Endothelial cell (in vitro differentiated cells): ENCODE measurements around the gene TSC22D2. TPM values are rescaled to one million over a fixed set of nuclear protein-coding genes. Genes with fewer than 3 reads are reported as not detected.

Experiments
- DNase-seq: peaks from one replicate; pipeline ENCODE4 v3.0.0; 2021; ENCODE audit warnings: low spot score
- H3K27ac Mint-ChIP-seq: one replicate; pipeline ENCODE4 v1.8.0; 2021; ENCODE audit warnings: mixed read lengths, inconsistent platforms; ENCODE audit not compliant: unreplicated experiment
- H3K27me3 Mint-ChIP-seq: one replicate; pipeline ENCODE4 v1.8.0; 2021; ENCODE audit warnings: mild to moderate bottlenecking, moderate library complexity, mixed read lengths, inconsistent platforms; ENCODE audit not compliant: unreplicated experiment
- H3K36me3 Mint-ChIP-seq: one replicate; pipeline ENCODE4 v1.8.0; 2021; ENCODE audit warnings: mild to moderate bottlenecking, low read depth, mixed read lengths, inconsistent platforms; ENCODE audit not compliant: unreplicated experiment
- H3K4me1 Mint-ChIP-seq: one replicate; pipeline ENCODE4 v1.8.0; 2021; ENCODE audit warnings: mild to moderate bottlenecking, mixed read lengths, inconsistent platforms; ENCODE audit not compliant: unreplicated experiment
- H3K4me3 Mint-ChIP-seq: one replicate; pipeline ENCODE4 v1.8.0; 2021; ENCODE audit warnings: mild to moderate bottlenecking, mixed read lengths, inconsistent platforms; ENCODE audit not compliant: unreplicated experiment
- H3K9me3 Mint-ChIP-seq: one replicate; pipeline ENCODE4 v1.8.0; 2021; ENCODE audit warnings: mixed read lengths, inconsistent platforms; ENCODE audit not compliant: unreplicated experiment
- total RNA-seq: library from RNA; stranded (reverse); fragmentation: NEBNext Ultra II Directional; extraction: Animal tissue kit (Norgen Biotek cat#: 25700); gene quantifications from one replicate; pipeline ENCODE4 v1.2.1, GENCODE V29; 2021; ENCODE audit not compliant: unreplicated experiment
- TF ChIP-seq, protein P1 (sequence below): fragments of 200-600 bp; sonication (generic); IDR thresholded peaks from one replicate; pipeline ENCODE4 v1.5.0; 2021; ENCODE audit warnings: antibody characterized with exemption; ENCODE audit not compliant: unreplicated experiment

The TSC22D2 gene
- total RNA-seq, 1 donor from 2014 or later = 38.8 TPM

DNA sequence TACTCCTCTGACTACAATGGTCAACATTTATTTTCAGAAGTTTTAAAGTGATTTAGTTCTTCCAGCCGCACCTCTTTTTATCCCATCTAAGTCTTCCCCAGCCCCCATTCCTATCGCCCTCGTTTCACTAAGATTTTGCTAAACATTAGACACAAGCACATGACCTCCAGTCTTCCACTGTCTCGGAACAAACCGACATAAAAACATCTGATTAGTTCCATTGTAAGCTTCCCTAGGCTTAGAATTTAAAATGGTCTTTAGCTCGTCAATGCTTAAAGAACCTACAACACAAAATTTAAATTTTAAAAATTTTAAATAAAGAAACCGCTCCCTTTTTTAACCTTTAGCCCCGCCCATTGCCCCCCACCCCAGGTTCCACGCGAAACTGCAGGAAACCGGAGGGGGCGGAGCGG lies 284 bp upstream of the TSC22D2 start:
- H3K4me1 Mint-ChIP-seq = peaks cover 17% of the 10 kb centered on the region
- no peak for DNase-seq
- peak overlapping the region; percentile 99 for H3K27ac Mint-ChIP-seq
- peaks cover 6% of the 10 kb centered on the region for H3K36me3 Mint-ChIP-seq
- no peaks in the 10 kb centered on the region for H3K9me3 Mint-ChIP-seq
- H3K27me3 Mint-ChIP-seq = peaks cover 11% of the 10 kb centered on the region
- peak overlapping the region; percentile 94 for H3K4me3 Mint-ChIP-seq
- TF ChIP-seq, protein P1, sequence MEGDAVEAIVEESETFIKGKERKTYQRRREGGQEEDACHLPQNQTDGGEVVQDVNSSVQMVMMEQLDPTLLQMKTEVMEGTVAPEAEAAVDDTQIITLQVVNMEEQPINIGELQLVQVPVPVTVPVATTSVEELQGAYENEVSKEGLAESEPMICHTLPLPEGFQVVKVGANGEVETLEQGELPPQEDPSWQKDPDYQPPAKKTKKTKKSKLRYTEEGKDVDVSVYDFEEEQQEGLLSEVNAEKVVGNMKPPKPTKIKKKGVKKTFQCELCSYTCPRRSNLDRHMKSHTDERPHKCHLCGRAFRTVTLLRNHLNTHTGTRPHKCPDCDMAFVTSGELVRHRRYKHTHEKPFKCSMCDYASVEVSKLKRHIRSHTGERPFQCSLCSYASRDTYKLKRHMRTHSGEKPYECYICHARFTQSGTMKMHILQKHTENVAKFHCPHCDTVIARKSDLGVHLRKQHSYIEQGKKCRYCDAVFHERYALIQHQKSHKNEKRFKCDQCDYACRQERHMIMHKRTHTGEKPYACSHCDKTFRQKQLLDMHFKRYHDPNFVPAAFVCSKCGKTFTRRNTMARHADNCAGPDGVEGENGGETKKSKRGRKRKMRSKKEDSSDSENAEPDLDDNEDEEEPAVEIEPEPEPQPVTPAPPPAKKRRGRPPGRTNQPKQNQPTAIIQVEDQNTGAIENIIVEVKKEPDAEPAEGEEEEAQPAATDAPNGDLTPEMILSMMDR = no peak

DNA sequence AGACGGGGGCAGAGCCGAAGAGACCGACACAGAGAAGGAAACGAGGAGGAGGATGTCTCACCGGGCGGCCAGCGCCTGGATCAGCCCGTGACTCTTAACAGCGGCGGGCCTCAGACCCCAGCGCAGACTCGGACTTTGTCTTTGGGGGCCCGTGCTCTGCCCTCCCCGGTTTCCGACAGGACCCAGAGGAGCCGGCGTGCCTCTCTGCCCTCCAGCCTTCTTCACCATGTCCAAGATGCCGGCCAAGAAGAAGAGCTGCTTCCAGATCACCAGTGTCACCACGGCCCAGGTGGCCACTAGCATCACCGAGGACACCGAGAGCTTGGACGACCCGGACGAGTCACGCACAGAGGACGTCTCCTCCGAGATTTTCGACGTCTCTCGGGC lies 1.0 kb downstream of the TSC22D2 start:
- peaks cover 11% of the 10 kb centered on the region for H3K27me3 Mint-ChIP-seq
- no peaks in the 10 kb centered on the region for H3K9me3 Mint-ChIP-seq
- H3K27ac Mint-ChIP-seq = peak overlapping the region; percentile 92

DNA sequence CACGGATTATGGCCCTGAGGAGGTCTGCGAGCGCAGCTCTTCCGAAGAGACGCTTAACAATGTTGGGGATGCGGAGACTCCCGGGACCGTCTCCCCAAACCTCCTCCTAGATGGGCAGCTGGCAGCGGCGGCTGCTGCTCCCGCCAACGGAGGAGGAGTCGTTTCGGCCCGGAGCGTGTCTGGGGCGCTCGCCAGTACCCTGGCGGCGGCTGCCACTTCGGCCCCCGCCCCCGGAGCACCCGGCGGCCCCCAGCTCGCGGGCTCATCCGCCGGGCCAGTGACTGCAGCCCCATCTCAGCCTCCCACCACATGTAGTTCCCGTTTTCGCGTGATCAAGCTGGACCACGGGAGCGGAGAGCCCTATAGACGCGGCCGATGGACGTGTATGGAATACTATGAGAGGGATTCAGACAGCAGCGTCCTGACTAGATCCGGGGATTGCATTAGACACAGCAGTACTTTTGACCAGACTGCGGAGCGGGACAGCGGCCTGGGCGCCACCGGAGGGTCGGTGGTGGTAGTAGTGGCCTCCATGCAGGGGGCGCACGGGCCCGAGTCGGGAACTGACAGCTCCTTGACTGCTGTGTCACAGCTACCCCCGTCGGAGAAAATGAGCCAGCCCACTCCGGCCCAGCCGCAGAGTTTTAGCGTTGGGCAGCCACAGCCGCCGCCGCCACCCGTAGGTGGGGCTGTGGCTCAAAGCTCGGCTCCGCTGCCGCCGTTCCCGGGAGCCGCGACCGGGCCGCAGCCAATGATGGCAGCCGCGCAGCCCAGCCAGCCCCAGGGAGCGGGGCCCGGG lies 1.6 kb downstream of the TSC22D2 start:
- H3K27ac Mint-ChIP-seq = peak overlapping the region; percentile 92
- H3K4me3 Mint-ChIP-seq = peak overlapping the region; percentile 98
- peaks cover 29% of the 10 kb centered on the region for H3K4me1 Mint-ChIP-seq
- H3K36me3 Mint-ChIP-seq = peaks cover 6% of the 10 kb centered on the region
- H3K9me3 Mint-ChIP-seq = no peaks in the 10 kb centered on the region
- TF ChIP-seq, protein P1 = peak; percentile 56
- peaks cover 11% of the 10 kb centered on the region for H3K27me3 Mint-ChIP-seq
- peak; percentile 78 for DNase-seq

More for the DNA sequence above, 1.0 kb downstream of the TSC22D2 start:
- peak overlapping the region; percentile 95 for H3K4me3 Mint-ChIP-seq
- TF ChIP-seq, protein P1 = no peak
- H3K4me1 Mint-ChIP-seq = peaks cover 24% of the 10 kb centered on the region
- no peak for DNase-seq
- H3K36me3 Mint-ChIP-seq = peaks cover 6% of the 10 kb centered on the region

DNA sequence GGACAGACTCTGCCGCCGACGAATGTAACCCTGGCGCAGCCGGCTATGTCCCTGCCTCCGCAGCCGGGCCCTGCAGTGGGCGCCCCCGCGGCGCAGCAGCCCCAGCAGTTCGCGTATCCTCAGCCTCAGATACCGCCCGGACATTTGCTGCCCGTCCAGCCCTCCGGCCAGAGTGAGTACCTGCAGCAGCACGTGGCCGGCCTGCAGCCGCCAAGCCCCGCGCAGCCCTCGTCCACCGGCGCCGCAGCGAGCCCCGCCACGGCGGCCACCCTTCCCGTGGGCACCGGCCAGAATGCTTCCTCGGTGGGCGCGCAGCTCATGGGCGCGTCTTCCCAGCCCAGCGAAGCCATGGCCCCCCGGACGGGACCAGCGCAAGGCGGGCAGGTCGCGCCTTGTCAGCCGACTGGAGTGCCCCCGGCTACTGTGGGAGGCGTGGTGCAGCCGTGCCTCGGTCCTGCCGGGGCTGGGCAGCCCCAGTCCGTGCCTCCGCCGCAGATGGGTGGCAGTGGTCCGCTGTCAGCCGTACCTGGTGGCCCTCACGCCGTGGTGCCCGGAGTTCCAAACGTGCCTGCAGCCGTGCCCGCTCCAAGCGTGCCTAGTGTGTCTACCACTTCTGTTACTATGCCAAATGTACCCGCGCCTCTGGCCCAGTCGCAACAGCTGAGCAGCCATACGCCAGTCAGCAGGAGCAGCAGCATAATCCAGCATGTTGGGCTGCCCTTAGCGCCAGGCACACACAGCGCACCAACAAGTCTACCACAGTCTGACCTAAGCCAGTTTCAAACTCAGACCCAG lies 2.4 kb downstream of the TSC22D2 start:
- Mint-ChIP-seq H3K4me1 (peaks cover 31% of the 10 kb centered on the region), H3K4me3 (peak overlapping the region; percentile 93), H3K9me3 (no peaks in the 10 kb centered on the region), H3K36me3 (peaks cover 6% of the 10 kb centered on the region), H3K27me3 (peaks cover 11% of the 10 kb centered on the region), H3K27ac (peak overlapping the region; percentile 52)
- TF ChIP-seq, protein P1 = peak; percentile 19
- peak; percentile 15 for DNase-seq

DNA sequence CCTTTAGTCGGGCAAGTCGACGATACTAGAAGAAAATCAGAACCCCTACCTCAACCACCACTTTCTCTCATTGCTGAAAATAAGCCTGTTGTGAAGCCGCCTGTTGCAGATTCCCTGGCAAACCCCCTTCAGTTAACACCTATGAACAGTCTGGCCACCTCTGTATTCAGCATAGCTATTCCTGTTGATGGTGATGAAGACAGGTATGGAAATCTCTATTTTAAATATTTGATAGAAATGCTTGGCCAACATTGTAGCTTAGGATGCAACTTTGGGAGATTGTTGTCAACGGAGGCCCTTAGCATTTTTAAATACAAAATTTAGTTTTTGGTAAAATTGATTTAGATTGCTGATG lies 3.0 kb downstream of the TSC22D2 start:
- peaks cover 35% of the 10 kb centered on the region for H3K4me1 Mint-ChIP-seq
- H3K27me3 Mint-ChIP-seq = peaks cover 11% of the 10 kb centered on the region
- no peak for DNase-seq
- H3K36me3 Mint-ChIP-seq = peaks cover 6% of the 10 kb centered on the region
- H3K9me3 Mint-ChIP-seq = no peaks in the 10 kb centered on the region
- TF ChIP-seq, protein P1 = no peak
- H3K27ac Mint-ChIP-seq = peak overlapping the region; percentile 52
- H3K4me3 Mint-ChIP-seq = peak overlapping the region; percentile 93
